Activated naive CD4-positive, alpha-beta T cell treated with anti-CD3 and anti-CD28 coated beads, Interleukin-2, amount 50 U/mL, for 24 hours (primary cell): ENCODE measurements around the gene MYL10.

Source experiments
- H3K27ac Mint-ChIP-seq: one replicate; pipeline ENCODE4 v1.8.0; 2021; ENCODE audit warnings: mild to moderate bottlenecking, mixed read lengths
- H3K27me3 Mint-ChIP-seq: one replicate; pipeline ENCODE4 v1.8.0; 2021; ENCODE audit warnings: mixed read lengths
- H3K36me3 Mint-ChIP-seq: one replicate; pipeline ENCODE4 v1.8.0; 2021; ENCODE audit warnings: mixed read lengths
- H3K4me1 Mint-ChIP-seq: one replicate; pipeline ENCODE4 v1.8.0; 2021; ENCODE audit warnings: mixed read lengths
- H3K4me3 Mint-ChIP-seq: one replicate; pipeline ENCODE4 v1.8.0; 2021; ENCODE audit warnings: mild to moderate bottlenecking, mixed read lengths
- H3K9me3 Mint-ChIP-seq: one replicate; pipeline ENCODE4 v1.8.0; 2021; ENCODE audit warnings: mixed read lengths

The MYL10 gene

GRCh38 chr7:101629171-101629570 lies at the start of gene MYL10:
Gene MYL10, minus strand, starts transcription at chr7:101629296. Its CDS starts 178 bp downstream, at chr7:101629118.
- no peak within 1 kb of the TSS for H3K27ac Mint-ChIP-seq
- no peaks in the 10 kb centered on the region for H3K9me3 Mint-ChIP-seq
- no peaks in the 10 kb centered on the region for H3K36me3 Mint-ChIP-seq
- no peaks in the 10 kb centered on the region for H3K4me1 Mint-ChIP-seq
- peaks cover 4% of the 10 kb centered on the region for H3K27me3 Mint-ChIP-seq
- H3K4me3 Mint-ChIP-seq, result no peak within 1 kb of the TSS

- no peaks in the 10 kb centered on the region for H3K9me3 Mint-ChIP-seq
- no peaks in the 10 kb centered on the region for H3K36me3 Mint-ChIP-seq
- H3K27me3 Mint-ChIP-seq, result no peaks in the 10 kb centered on the region
- H3K4me3 Mint-ChIP-seq, result no peak overlapping the region
- H3K4me1 Mint-ChIP-seq, result no peaks in the 10 kb centered on the region
- no peak overlapping the region for H3K27ac Mint-ChIP-seq
Measured at GRCh38 chr7:101678658-101679057, 49.6 kb upstream of the MYL10 start.

GRCh38 chr7:101677797-101678479 lies 48.8 kb upstream of the MYL10 start:
- Mint-ChIP-seq H3K27me3 (no peaks in the 10 kb centered on the region), H3K36me3 (no peaks in the 10 kb centered on the region), H3K27ac (no peak overlapping the region), H3K4me1 (no peaks in the 10 kb centered on the region), H3K4me3 (no peak overlapping the region), H3K9me3 (no peaks in the 10 kb centered on the region)

GRCh38 chr7:101677391-101677790 lies 48.3 kb upstream of the MYL10 start:
- H3K36me3 Mint-ChIP-seq, result peaks cover 2% of the 10 kb centered on the region
- no peak overlapping the region for H3K4me3 Mint-ChIP-seq
- no peaks in the 10 kb centered on the region for H3K9me3 Mint-ChIP-seq
- H3K4me1 Mint-ChIP-seq, result no peaks in the 10 kb centered on the region
- H3K27ac Mint-ChIP-seq, result no peak overlapping the region
- no peaks in the 10 kb centered on the region for H3K27me3 Mint-ChIP-seq

DNA sequence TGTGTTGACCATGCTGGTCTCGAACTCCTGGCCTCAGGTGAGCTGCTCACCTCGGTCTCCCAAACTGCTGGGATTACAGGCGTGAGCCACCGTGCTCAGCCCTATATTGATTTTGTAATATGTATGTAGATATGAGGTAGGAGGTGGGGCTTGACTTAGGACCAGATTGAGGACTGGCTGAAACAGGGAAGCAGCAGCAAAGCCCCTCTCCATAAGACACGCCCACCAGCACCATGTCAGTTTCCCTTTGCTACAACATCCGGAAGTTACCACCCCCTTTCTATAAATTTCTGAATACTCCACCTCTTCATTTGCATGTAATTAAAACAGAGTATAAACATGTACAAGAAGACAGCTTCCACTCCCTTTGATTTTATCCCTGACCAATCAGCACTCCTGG lies 47.9 kb upstream of the MYL10 start:
- Mint-ChIP-seq H3K4me3 (no peak overlapping the region), H3K36me3 (peaks cover 2% of the 10 kb centered on the region), H3K9me3 (no peaks in the 10 kb centered on the region), H3K27ac (no peak overlapping the region), H3K27me3 (no peaks in the 10 kb centered on the region), H3K4me1 (no peaks in the 10 kb centered on the region)

GRCh38 chr7:101676062-101676598 lies 47.0 kb upstream of the MYL10 start:
- Mint-ChIP-seq H3K4me3 (no peak overlapping the region), H3K4me1 (no peaks in the 10 kb centered on the region), H3K27me3 (no peaks in the 10 kb centered on the region), H3K36me3 (peaks cover 2% of the 10 kb centered on the region), H3K9me3 (no peaks in the 10 kb centered on the region), H3K27ac (no peak overlapping the region)

- Mint-ChIP-seq H3K9me3 (no peaks in the 10 kb centered on the region), H3K4me1 (no peaks in the 10 kb centered on the region), H3K27ac (no peak overlapping the region), H3K4me3 (no peak overlapping the region), H3K36me3 (peaks cover 2% of the 10 kb centered on the region), H3K27me3 (no peaks in the 10 kb centered on the region)
Measured at GRCh38 chr7:101674439-101674838, 45.3 kb upstream of the MYL10 start.

DNA sequence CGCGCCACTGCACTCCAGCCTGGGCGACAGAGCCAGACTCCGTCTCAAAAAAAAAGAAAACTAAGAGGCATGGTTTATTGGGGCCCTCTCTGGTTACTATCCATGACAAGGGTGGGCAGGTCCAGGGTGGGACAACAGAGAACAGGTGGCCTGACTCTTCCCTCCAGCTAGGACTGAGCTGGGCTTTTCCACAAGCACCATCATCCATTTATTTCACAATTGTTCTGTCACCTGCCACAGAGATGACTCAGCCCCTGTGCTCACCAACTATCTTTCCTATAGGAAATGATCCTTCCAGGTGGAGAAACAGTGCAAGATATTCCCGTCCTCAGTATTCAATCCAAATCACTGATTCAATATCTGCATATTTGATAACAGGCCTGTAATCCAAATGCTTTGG lies 44.9 kb upstream of the MYL10 start:
- H3K4me3 Mint-ChIP-seq, result no peak overlapping the region
- no peaks in the 10 kb centered on the region for H3K9me3 Mint-ChIP-seq
- no peaks in the 10 kb centered on the region for H3K4me1 Mint-ChIP-seq
- no peak overlapping the region for H3K27ac Mint-ChIP-seq
- no peaks in the 10 kb centered on the region for H3K27me3 Mint-ChIP-seq
- H3K36me3 Mint-ChIP-seq, result peaks cover 2% of the 10 kb centered on the region

- H3K27me3 Mint-ChIP-seq, result no peaks in the 10 kb centered on the region
- H3K4me3 Mint-ChIP-seq, result no peak overlapping the region
- H3K36me3 Mint-ChIP-seq, result peaks cover 2% of the 10 kb centered on the region
- no peak overlapping the region for H3K27ac Mint-ChIP-seq
- no peaks in the 10 kb centered on the region for H3K4me1 Mint-ChIP-seq
- no peaks in the 10 kb centered on the region for H3K9me3 Mint-ChIP-seq
Measured at GRCh38 chr7:101673315-101673714, 44.2 kb upstream of the MYL10 start.

- Mint-ChIP-seq H3K4me3 (no peak overlapping the region), H3K9me3 (no peaks in the 10 kb centered on the region), H3K4me1 (no peaks in the 10 kb centered on the region), H3K27me3 (no peaks in the 10 kb centered on the region), H3K36me3 (peaks cover 2% of the 10 kb centered on the region), H3K27ac (no peak overlapping the region)
Measured at GRCh38 chr7:101671371-101672356, 42.6 kb upstream of the MYL10 start.

- H3K36me3 Mint-ChIP-seq, result peaks cover 2% of the 10 kb centered on the region
- no peaks in the 10 kb centered on the region for H3K27me3 Mint-ChIP-seq
- no peak overlapping the region for H3K4me3 Mint-ChIP-seq
Measured at GRCh38 chr7:101669307-101669706, 40.2 kb upstream of the MYL10 start.

GRCh38 chr7:101668726-101669125 lies 39.6 kb upstream of the MYL10 start:
- H3K27ac Mint-ChIP-seq, result no peak overlapping the region
- H3K36me3 Mint-ChIP-seq, result peaks cover 2% of the 10 kb centered on the region
- H3K4me3 Mint-ChIP-seq, result no peak overlapping the region
- H3K27me3 Mint-ChIP-seq, result no peaks in the 10 kb centered on the region
- no peaks in the 10 kb centered on the region for H3K4me1 Mint-ChIP-seq
- no peaks in the 10 kb centered on the region for H3K9me3 Mint-ChIP-seq

More at GRCh38 chr7:101669307-101669706, 40.2 kb upstream of the MYL10 start:
- H3K4me1 Mint-ChIP-seq, result no peaks in the 10 kb centered on the region
- no peaks in the 10 kb centered on the region for H3K9me3 Mint-ChIP-seq
- no peak overlapping the region for H3K27ac Mint-ChIP-seq

DNA sequence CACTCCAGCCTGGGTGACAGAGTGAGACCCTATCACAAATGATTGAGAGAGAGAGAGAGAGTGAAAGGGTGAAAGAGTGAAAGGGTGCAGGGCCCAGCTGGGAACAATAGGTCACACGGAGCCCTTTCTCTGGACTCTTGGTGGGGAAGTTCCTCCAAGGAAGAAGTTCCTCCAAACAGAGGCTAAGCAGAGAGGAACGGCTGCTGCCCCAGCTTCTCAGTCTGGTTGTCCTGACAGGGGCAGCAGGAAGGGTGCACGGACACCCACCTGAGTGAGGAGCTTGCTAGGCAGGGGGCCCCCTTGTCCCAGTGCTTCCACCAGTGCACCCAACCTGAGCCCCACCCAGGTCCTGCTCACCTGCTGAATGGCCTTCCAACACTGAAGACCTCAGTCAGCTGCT lies 38.8 kb upstream of the MYL10 start:
- Mint-ChIP-seq H3K9me3 (no peaks in the 10 kb centered on the region), H3K4me3 (no peak overlapping the region), H3K27me3 (no peaks in the 10 kb centered on the region), H3K4me1 (no peaks in the 10 kb centered on the region), H3K27ac (no peak overlapping the region), H3K36me3 (peaks cover 2% of the 10 kb centered on the region)

DNA sequence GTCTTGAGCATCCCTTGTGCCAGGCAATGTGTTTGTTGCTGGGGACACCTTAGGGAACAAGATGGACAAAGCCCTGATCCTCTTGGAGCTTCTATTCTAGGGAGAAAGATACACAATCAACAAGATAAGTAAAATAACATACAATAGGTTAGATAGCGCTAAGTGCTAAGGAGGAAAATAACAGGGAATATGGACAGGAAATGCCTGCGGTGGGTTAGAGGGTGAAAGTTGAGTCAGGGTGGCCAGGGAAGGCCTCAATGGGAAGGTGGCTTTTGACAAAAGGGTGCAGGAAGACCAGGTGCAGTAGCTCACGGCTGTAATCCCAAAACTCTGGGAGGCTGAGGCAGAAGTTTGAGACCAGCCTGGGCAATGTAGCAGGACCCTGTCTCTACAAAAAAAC lies 38.3 kb upstream of the MYL10 start:
- Mint-ChIP-seq H3K4me3 (no peak overlapping the region), H3K27me3 (no peaks in the 10 kb centered on the region), H3K4me1 (no peaks in the 10 kb centered on the region), H3K36me3 (peaks cover under 1% of the 10 kb centered on the region), H3K27ac (no peak overlapping the region), H3K9me3 (no peaks in the 10 kb centered on the region)

DNA sequence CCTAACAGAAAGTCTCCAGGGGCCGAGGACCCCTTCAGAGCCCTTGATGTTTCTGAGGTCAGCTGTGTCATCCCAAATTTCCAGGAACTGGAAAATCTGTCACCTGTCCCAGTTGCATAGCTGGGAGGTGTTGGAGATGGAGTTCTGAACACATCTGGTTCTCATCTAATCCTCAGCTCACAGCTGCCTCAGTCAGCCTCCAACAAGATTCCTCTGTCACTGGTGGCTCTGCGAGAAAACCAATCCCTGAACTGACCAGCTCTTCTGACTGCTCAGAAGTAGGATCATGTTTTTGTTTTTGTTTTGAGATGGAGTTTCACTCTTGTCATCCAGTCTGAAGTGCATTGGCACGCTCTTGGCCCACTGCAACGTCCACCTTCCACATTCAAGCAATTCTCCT lies 37.6 kb upstream of the MYL10 start:
- no peak overlapping the region for H3K27ac Mint-ChIP-seq
- H3K27me3 Mint-ChIP-seq, result no peaks in the 10 kb centered on the region
- H3K9me3 Mint-ChIP-seq, result no peaks in the 10 kb centered on the region
- no peaks in the 10 kb centered on the region for H3K36me3 Mint-ChIP-seq
- H3K4me1 Mint-ChIP-seq, result no peaks in the 10 kb centered on the region
- H3K4me3 Mint-ChIP-seq, result no peak overlapping the region

DNA sequence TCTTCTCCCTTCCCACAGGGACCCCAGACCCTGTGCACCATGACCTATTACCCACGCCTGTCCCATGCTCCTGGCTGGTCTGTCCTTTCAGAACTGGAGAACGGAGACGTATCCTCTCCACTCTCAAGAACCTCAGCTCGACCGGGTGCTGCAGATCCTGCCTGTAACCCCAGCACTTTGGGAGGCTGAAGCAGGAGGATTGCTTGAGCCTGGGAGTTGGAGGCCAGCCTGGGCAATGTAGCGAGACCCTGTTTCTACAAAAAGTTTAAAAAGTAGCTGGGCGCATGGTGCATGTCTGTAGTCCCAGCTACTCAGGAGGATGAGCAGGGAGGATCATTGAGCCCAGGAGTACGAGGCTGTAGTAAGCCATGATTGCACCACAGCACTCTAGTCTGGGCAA lies 37.2 kb upstream of the MYL10 start:
- no peaks in the 10 kb centered on the region for H3K36me3 Mint-ChIP-seq
- H3K9me3 Mint-ChIP-seq, result no peaks in the 10 kb centered on the region
- no peak overlapping the region for H3K4me3 Mint-ChIP-seq
- no peaks in the 10 kb centered on the region for H3K27me3 Mint-ChIP-seq
- H3K4me1 Mint-ChIP-seq, result no peaks in the 10 kb centered on the region
- H3K27ac Mint-ChIP-seq, result no peak overlapping the region
